GM04504 (cell line): ENCODE data around the gene HTRA1.

Experiments used
- DNase-seq: peaks from one replicate; pipeline ENCODE4 v3.0.0-alpha.2; 2012; ENCODE audit warnings: low read depth

The HTRA1 gene

GRCh38 chr10:122554131-122555036, 93.0 kb downstream of the HTRA1 start:
- DNase-seq, result no peak

- no peak for DNase-seq
Observed at GRCh38 chr10:122555442-122555841, 94.1 kb downstream of the HTRA1 start.

- DNase-seq, result no peak
Observed at GRCh38 chr10:122557516-122557915, 96.2 kb downstream of the HTRA1 start.

- no peak for DNase-seq
Observed at GRCh38 chr10:122558452-122558851, 97.1 kb downstream of the HTRA1 start.

DNA sequence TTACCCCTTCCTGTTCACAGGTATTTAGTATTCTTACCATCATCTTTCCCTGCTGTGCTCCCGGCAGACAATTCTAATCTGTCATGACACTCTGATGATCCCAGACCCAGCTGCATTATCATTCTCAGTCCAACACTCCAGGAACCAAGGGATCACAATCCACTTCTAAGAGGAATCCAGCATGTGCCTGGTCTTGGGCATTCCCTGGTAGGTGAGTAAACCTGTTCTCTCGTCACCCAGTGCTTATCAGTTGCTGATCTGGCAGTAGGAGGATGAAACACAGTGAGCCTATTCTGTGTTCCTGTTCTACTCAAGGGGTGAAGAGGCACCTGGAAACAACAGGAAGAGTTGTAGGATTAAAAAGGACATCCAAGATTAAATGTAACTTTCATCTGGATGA, 97.9 kb downstream of the HTRA1 start:
- DNase-seq, result no peak

DNA sequence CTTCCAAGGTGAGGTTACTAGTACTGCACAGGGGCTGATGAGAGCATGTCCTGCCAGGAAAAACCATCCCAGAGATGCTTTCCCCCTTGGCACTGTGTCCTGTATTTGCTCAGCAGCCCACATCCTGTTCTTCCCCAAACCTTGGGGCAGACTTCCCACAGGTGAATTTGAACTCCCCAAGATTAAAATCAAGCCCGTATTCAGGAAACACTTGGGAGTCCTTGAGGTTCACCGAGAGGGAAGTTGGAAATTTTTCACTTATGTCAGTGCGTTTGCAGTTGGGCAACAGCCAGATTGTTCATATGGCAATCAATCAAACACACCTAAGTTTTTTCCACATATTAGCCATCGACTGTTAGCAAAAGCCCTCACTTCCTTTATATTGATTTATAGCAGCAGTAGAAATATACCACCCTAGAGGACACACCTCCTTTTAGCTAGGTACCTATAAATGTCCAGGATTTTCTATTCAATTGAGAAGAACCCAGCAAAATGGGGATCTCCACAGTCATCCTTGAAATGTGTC, 99.0 kb downstream of the HTRA1 start, which contains the start of gene DMBT1:
DMBT1 (plus strand) TSS at position 476 of the 526 bp plus-strand sequence; CDS start at position 493, 17 bp downstream.
- no peak for DNase-seq

GRCh38 chr10:122561212-122561611, 99.9 kb downstream of the HTRA1 start:
- DNase-seq, result no peak

GRCh38 chr10:122561792-122562191, 100.4 kb downstream of the HTRA1 start:
- no peak for DNase-seq
